ENCODE measurements around the gene SENP1. TPM values are rescaled to one million over a fixed set of nuclear protein-coding genes. Genes with fewer than 3 reads are reported as not detected.

The SENP1 gene
- total RNA-seq, 1 experiment from 2014 or later = 28.8 TPM

DNA sequence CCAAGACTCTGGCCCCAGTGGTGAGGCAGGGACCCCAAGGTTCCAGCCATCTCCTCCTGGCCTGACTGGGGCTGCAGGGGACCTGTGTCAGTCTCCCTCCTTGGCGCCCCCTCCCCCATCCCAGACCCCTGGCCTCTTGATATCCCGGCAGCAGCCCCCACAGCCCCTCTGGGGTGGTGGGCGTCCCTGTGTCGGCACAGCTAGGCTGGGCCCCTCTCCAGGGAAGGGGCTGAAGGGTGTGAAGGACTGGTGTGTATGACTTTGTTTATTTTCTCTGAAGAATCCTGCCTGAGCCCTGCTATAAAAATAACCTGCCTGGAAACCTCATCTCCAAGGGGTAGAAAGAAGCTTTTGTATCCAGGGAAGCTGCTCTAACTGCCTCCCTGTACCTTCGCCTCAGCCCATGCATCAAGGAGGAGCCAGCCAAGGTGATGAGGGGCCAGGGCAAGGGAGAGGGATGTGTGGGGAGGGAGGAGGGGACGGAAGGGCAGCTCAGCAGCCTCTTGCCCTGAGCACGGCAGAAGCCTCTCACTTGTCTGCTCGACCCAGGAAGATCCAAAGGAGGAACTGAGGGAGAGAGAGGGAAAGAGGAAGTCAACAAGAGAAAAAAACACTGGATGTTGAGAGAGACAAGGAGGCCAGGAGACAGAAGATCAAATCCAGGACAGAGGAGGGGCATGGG is 76.2 kb downstream of the SENP1 start:
- no peak overlapping the region for H2BK12ac ChIP-seq (ENCODE audit: insufficient read length, low read depth, low read length)
- H3K4me1 Mint-ChIP-seq = peaks cover 16 to 24% of the 10 kb centered on the region in 2 experiments
- no peak overlapping the region for H2BK15ac ChIP-seq (ENCODE audit: low read depth, low read length)
- no peak overlapping the region for H2AFZ ChIP-seq (ENCODE audit: low read length)
- no peaks in the 10 kb centered on the region for H3K9me3 ChIP-seq (ENCODE audit: control insufficient read depth, low read depth, low read length)
- TF ChIP-seq, protein P1, sequence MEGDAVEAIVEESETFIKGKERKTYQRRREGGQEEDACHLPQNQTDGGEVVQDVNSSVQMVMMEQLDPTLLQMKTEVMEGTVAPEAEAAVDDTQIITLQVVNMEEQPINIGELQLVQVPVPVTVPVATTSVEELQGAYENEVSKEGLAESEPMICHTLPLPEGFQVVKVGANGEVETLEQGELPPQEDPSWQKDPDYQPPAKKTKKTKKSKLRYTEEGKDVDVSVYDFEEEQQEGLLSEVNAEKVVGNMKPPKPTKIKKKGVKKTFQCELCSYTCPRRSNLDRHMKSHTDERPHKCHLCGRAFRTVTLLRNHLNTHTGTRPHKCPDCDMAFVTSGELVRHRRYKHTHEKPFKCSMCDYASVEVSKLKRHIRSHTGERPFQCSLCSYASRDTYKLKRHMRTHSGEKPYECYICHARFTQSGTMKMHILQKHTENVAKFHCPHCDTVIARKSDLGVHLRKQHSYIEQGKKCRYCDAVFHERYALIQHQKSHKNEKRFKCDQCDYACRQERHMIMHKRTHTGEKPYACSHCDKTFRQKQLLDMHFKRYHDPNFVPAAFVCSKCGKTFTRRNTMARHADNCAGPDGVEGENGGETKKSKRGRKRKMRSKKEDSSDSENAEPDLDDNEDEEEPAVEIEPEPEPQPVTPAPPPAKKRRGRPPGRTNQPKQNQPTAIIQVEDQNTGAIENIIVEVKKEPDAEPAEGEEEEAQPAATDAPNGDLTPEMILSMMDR (conservative IDR thresholded peaks at IDR 0.05) = no peak
- H3K18ac ChIP-seq (ENCODE audit: insufficient read length, low read depth, low read length) = no peak overlapping the region
- H4K20me1 ChIP-seq (ENCODE audit: control insufficient read depth, insufficient read depth, insufficient read length) = peaks cover 2% of the 10 kb centered on the region
- H3K23ac ChIP-seq (ENCODE audit: insufficient read length, low read depth, low read length) = no peak overlapping the region
- H3K79me1 ChIP-seq (ENCODE audit: insufficient read depth, low read depth, low read length, poor library complexity, severe bottlenecking) = no peaks in the 10 kb centered on the region
- no peak overlapping the region for H3K56ac ChIP-seq (ENCODE audit: insufficient read length, low read depth, low read length)
- no peak overlapping the region for H3K27ac Mint-ChIP-seq
- H4K5ac ChIP-seq (ENCODE audit: insufficient read length, low read depth, low read length) = no peak overlapping the region
- H3K4me1 ChIP-seq (ENCODE audit: insufficient read depth, low read length) = no peaks in the 10 kb centered on the region
- no peak overlapping the region for H3K4ac ChIP-seq (ENCODE audit: low read depth, low read length)
- WGBS (ENCODE audit: extremely low coverage, insufficient read length, low lambda C conversion rate) = no CpG with 5 or more reads among the region's 8 CpGs
- H3K9me3 Mint-ChIP-seq = no peaks in the 10 kb centered on the region; a peak in 2 of 5 replicates
- H3T11ph ChIP-seq (ENCODE audit: low read length) = no peak overlapping the region
- H3K27ac ChIP-seq (ENCODE audit: insufficient read length, low read depth, low read length) = no peak overlapping the region
- H3K27me3 ChIP-seq (ENCODE audit: insufficient read depth, low read length) = peaks cover 72% of the 10 kb centered on the region
- H3K23me2 ChIP-seq (ENCODE audit: insufficient read length, low read depth, low read length, poor library complexity, severe bottlenecking) = no peaks in the 10 kb centered on the region
- H4K8ac ChIP-seq (replicated peaks; ENCODE audit: insufficient read length, low read depth, low read length) = no peak overlapping the region
- no peak overlapping the region for H2BK5ac ChIP-seq (ENCODE audit: insufficient read length, low read length)
- no peaks in the 10 kb centered on the region; a peak in 1 of 7 replicates for H3K36me3 Mint-ChIP-seq (ENCODE audit: insufficient read depth in 1 of 3, low read depth in 3 of 3)
- H3K14ac ChIP-seq (ENCODE audit: insufficient read depth, low read length) = no peak overlapping the region
- H3K4me3 Mint-ChIP-seq = no peak overlapping the region
- no peak overlapping the region for H2BK120ac ChIP-seq (ENCODE audit: low read depth, low read length, poor library complexity, severe bottlenecking)
- H2AK5ac ChIP-seq (ENCODE audit: insufficient read length, low read length) = no peak overlapping the region
- H3K4me2 ChIP-seq (ENCODE audit: insufficient read depth, insufficient read length, low read length) = no peak overlapping the region
- no peak overlapping the region for H4K91ac ChIP-seq (ENCODE audit: insufficient read length, low read depth, low read length)
- peaks cover 99% of the 10 kb centered on the region for H3K27me3 Mint-ChIP-seq (ENCODE audit: low read depth)
- H2BK20ac ChIP-seq (ENCODE audit: low read depth, low read length, poor library complexity, severe bottlenecking) = no peak overlapping the region
- no peak overlapping the region for H3K9ac ChIP-seq (ENCODE audit: extremely low read depth, insufficient read length, low read length)
- no peaks in the 10 kb centered on the region for H3K79me2 ChIP-seq (ENCODE audit: insufficient read depth, low read length)
- DNase-seq = no peak
